ENCODE results near the gene CDKN2B.
"Not testable (repeated sequence)": the region's sequence is repeated elsewhere in the genome, so short reads cannot be mapped to it uniquely, and the experiment has no call there.

The CDKN2B gene

DNA sequence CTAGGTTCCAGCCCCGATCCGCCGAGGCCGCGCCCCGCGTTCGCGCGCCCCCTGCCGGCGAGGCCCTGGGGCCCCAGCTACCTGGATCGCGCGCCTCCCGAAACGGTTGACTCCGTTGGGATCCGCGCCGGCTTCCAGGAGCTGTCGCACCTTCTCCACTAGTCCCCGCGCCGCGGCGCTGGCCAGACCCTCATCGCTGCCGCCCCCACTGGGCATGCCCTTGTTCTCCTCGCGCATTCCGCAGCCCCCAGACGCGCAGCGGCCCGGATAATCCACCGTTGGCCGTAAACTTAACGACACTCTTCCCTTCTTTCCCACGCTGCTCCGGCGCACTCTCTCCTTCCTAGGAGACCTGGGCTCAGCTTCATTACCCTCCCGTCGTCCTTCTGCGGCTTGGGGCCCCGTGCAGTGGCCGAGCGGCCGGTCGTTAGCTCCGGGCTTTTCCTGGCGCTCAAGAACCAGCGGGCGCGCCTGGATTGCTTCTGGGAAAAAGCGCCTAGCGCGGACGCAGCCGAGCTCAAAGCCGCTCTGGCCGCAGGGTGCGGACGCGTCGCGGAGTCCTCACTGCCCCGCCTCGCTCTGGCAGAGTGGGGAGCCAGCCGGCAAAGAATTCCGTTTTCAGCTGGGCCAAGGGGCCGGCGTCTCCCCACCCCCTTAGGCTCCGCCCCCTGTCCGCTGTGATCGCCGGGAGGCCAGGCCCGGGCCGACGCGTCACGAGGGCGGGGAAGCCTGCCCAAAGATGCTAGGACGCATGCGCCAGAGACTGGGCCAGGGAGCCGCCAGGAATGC is at the start of gene CDKN2B:
CDKN2B (minus strand) TSS at position 589 of the 789 bp plus-strand sequence; CDS start at position 237, 352 bp downstream.
- peak; percentile 95 for DNase-seq

GRCh38 chr9:22057972-22058371 is 48.9 kb upstream of the CDKN2B start:
- DNase-seq: not testable (repeated sequence)

DNA sequence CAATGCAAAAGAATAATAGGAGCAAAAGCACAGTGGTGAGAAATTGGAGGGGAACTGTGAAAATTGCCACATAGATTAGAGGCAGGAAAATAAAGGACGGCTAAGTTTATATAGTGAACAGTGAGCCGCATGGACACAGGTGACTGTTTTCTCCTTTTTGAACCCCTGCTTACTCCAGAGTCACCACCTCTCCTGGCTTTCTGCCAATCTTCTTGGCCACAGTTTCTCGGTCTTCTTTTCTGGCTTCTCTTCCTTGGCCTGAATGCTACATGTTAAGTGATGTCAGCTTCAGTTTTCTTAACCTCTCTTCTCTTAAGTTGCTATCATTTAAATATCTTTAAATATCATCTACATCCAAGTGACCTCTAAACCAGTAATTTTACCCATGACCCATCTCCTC is 47.3 kb upstream of the CDKN2B start:
- no peak for DNase-seq

- no peak for DNase-seq
These were observed 46.0 kb upstream of the CDKN2B start for GRCh38 chr9:22055090-22055489.

DNA sequence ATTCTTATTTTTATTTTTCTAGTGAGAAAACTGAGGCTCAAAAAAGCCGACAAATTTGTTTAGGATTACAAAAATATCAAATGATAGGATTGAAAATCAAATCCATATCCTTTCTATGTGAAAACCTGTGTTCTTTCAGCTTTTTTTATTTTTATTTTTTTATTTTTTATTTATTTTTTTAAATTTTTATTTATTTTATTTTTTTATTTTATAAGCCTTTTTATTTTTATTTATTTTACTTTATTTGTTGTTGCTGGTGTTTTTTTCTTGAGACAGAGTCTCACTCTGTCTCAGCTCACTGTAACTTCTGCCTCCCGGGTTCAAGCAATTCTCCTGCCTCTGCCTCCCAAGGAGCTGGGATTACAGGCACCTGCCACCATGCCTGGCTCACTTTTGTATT is 45.4 kb upstream of the CDKN2B start:
- no peak for DNase-seq

- no peak for DNase-seq
These were observed 45.0 kb upstream of the CDKN2B start for GRCh38 chr9:22054076-22054475.

GRCh38 chr9:22053178-22053577 is 44.1 kb upstream of the CDKN2B start:
- DNase-seq: no peak

- DNase-seq: no peak
These were observed 43.4 kb upstream of the CDKN2B start for GRCh38 chr9:22052376-22052945.

GRCh38 chr9:22050924-22051323 is 41.8 kb upstream of the CDKN2B start:
- no peak for DNase-seq

DNA sequence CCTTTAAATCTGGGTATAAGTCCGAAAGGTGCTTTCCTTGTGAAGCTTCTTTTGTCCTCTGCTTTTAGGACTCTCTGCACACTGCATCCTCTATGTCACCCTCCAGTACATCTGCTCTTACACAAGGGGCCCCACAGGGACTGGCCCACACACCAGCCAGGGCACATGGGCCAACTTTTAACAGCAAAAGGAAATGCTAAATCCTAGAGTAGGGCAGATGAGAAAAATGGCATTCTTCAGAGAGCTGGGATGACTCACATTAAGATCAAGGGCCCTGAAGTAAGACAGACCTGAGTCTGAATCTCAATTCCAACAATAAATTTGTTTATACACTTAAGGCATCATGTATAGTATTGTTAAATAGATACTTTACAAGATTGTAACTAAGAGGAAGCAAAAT is 40.3 kb upstream of the CDKN2B start:
- no peak for DNase-seq

DNA sequence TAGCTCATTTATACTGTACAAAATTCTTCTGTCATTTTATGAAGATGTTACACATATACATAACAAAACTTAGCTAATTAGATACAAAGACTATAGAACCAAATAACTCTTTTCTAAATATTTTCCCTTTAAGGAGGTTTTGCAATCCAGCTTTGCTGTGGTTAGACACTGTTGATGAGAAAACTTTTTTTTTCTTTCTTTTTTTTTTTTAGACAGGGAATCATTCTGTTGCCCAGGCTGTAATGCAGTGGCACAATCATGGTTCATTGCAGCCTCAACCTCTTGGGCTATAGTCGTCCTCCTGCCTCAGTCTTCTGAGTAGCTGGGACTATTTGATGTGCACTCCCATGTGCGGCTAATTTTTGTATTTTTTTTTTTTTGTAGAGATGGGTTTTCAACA is 38.5 kb upstream of the CDKN2B start:
- no peak for DNase-seq

DNA sequence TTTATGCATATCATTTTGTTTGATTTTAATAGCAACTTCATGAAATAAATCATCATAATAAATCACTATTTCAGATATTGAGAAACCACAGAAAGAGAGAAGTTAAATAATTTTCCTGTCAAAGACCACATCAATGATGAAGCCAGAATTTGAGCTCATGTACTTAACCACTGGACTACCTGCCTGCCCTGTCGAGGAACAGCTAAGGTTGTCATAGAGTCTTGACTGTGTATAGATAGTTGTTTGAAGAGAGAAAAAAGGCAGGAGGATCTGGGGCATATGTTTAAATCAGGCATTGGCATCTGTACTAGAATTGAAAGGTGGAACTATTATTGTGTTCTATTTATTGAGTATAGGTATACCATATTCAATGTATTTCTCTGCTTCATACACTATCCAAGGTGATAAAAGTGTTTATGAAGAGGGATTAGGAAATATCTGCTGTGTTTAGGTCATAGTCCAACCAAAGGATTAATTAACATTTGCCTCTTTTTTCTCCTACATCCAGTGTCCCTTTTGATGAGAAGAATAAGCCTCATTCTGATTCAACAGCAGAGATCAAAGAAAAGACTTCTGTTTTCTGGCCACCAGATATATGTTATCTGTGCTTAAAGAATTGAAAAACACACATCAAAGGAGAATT is 37.3 kb upstream of the CDKN2B start:
- no peak for DNase-seq

DNA sequence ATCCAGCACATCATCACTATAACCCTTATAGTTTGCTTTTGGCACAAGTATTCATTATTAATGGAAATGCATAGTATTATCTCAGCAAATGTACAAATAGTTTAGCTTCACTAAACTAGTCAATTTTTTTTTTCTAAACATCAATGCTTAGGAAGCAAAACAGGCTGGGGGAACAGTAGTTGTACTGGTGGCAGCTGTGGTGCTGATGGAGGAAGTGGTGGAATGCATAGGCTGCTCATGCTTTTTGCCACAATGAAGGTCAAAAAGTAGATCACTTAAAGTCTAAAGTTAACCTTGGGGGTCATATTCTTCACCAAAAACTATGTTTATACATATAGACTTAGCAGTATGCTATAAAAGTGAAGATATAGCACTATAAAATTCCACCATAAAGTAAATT is 36.3 kb upstream of the CDKN2B start:
- DNase-seq: no peak

- no peak for DNase-seq
These were observed 35.5 kb upstream of the CDKN2B start for GRCh38 chr9:22044583-22044982.

GRCh38 chr9:22043928-22044327 is 34.8 kb upstream of the CDKN2B start:
- DNase-seq: no peak

GRCh38 chr9:22041775-22042174 is 32.7 kb upstream of the CDKN2B start:
- no peak for DNase-seq

- DNase-seq: no peak
These were observed 32.2 kb upstream of the CDKN2B start for GRCh38 chr9:22041344-22041743.

DNA sequence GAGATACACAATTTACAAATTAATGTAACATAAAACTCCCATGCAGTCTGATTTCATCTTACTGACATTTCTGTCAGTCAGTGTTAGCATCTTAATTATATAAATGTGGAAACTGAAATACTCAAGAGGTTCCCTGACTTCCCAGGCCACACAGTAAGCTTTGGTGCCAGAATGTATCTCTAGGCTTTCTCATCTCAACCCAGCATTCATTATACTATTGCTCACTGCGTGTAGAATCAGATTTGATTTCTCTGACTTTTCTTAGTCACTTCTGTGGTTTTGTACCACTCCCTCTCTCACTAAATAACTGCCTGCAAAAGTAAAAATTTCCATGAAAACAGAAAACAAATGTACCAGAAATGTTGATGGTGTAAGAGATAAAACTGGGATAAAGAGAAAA is 31.7 kb upstream of the CDKN2B start:
- DNase-seq: no peak

DNA sequence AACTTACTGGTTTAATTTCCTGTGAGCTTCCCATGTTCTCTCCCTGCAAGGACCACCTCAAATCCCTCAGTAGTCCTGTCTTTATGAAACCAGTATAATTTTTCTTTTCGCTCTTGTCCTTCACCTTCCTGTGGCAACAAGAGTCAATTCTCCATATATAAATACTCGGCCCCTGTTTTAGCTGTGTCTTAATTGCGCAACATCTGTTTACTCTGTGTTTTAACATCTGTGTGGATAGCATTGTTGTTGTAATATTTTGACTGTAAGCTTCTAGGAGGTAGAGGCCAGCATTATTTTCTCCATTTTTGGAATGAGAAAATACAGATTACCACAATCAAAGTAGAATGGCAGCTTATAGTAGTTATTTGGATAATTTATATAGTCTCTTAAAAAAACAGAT is 30.2 kb upstream of the CDKN2B start:
- no peak for DNase-seq

GRCh38 chr9:22037954-22038690 is 29.0 kb upstream of the CDKN2B start:
- DNase-seq: peak; percentile 14

DNA sequence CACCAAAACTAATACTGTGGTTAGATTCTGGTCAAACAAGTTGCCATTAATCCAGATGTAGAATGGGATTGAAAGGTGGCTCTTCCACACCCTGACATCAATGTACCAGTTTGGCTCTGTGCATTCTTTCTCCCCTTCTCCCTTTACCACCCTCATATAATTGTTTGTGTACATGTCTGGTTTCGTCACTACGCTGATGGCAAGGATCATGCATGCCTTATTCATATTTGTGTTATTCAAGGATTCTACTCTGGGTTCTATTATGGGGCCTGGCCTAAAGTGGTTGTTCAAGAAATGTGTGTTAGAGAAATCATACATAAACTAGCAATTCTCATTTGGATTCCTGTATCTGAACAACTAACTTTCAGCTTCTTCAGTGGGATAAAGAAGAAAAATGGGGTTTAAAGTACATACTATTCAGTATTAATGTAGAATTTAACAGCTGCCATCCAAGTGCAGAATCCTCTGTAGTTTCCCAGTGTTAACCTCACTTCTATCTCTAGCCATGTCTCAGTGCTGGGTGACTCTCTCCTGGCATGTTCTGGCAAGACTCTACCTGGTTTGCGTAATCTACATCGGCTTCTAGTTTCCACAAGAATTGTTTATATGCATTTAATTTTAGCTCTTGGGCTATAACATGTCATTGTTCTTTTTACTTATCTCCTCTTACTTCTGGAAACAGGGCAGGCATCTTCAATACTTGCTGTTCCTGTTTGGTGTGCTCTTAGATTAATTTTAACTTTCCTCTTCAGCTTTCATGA is 27.9 kb upstream of the CDKN2B start:
- DNase-seq: no peak

DNA sequence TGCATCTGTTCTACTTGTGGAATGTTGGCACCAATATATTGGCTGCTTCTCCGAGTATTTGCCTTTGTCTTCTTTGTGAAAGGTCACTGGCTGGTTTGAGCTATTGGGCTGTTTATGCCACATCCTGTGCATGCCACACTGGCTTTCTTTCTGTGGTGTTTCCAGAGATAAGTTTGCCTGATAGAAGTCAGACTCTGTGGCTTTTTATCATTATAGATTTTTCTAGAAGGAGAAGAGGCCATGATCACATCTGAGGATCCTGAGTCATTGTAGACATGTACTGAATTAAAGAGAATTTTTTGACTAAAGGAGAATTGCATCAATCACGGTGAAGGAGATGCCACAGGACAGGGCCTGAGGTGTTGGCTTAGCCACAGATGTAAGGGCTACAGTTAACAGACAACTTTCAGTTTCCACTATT is 26.5 kb upstream of the CDKN2B start:
- DNase-seq: no peak
